ENCODE results near the gene RAPGEF2.

- TF ChIP-seq CTCF (IDR thresholded peaks at IDR 0.05) (no peak), REST (IDR thresholded peaks at IDR 0.05; ENCODE audit: insufficient read depth in 1 of 2, low read depth in 2 of 2, low read length in 1 of 2) (no peak)
Observed at GRCh38 chr4:159129814-159130550, 27.1 kb downstream of the RAPGEF2 start.

Measured in Panc1 (cell line).